GM23338 (cell line): ENCODE measurements around the gene ACOX3. TPM values are rescaled to one million over a fixed set of nuclear protein-coding genes. Genes with fewer than 3 reads are reported as not detected.
A peak's percentile ranks its signal among the peaks of the same experiment; 100 is the strongest.

Experiments used
- ATAC-seq: fragments of 200-7000 bp; cut with Tn5 transposase; 3 replicates; pipeline ENCODE4 v1.9.1; 2020
- DNase-seq: peaks from one replicate; pipeline ENCODE4 v3.0.0-alpha.2; 2015; ENCODE audit warnings: low spot score
- H2AFZ ChIP-seq: fragments of 200-600 bp; sonication (generic); 2 replicates; pipeline ENCODE4 v1.8.0; 2016; ENCODE audit warnings: antibody characterized with exemption, mild to moderate bottlenecking, moderate library complexity
- H3F3A ChIP-seq: fragments of 200-600 bp; sonication (generic); replicated peaks from 2 replicates; pipeline ENCODE4 v1.8.0; 2017; ENCODE audit warnings: antibody characterized with exemption, mixed run types, low read depth
- H3K27ac ChIP-seq: fragments of 200-600 bp; sonication (generic); 2 replicates; pipeline ENCODE4 v1.6.1; 2016; ENCODE audit warnings: low read depth
- H3K27me3 ChIP-seq: fragments of 200-600 bp; sonication (generic); 2 replicates; pipeline ENCODE4 v1.8.0; 2016; ENCODE audit warnings: mild to moderate bottlenecking, mixed run types, moderate library complexity; ENCODE audit not compliant: insufficient read depth
- H3K36me3 ChIP-seq: fragments of 200-600 bp; sonication (generic); 2 replicates; pipeline ENCODE4 v1.8.0; 2016; ENCODE audit warnings: mild to moderate bottlenecking; ENCODE audit not compliant: insufficient read depth
- H3K4me1 ChIP-seq: fragments of 200-600 bp; sonication (generic); 2 replicates; pipeline ENCODE4 v1.8.0; 2016; ENCODE audit warnings: mild to moderate bottlenecking, moderate library complexity; ENCODE audit not compliant: insufficient read depth
- H3K4me2 ChIP-seq: fragments of 200-600 bp; sonication (generic); 2 replicates; pipeline ENCODE4 v1.7.1; 2017; ENCODE audit warnings: mixed run types
- H3K4me3 ChIP-seq: fragments of 200-600 bp; sonication (generic); 2 replicates; pipeline ENCODE4 v1.6.1; 2016; ENCODE audit warnings: mixed run types
- H3K79me2 ChIP-seq: fragments of 200-600 bp; sonication (generic); replicated peaks from 2 replicates; pipeline ENCODE4 v1.8.0; 2017; ENCODE audit warnings: mild to moderate bottlenecking; ENCODE audit not compliant: insufficient read depth
- H3K9me2 ChIP-seq: fragments of 200-600 bp; sonication (generic); 2 replicates; pipeline ENCODE4 v1.8.0; 2017; ENCODE audit not compliant: insufficient read depth
- H4K20me1 ChIP-seq: fragments of 200-600 bp; sonication (generic); replicated peaks from 2 replicates; pipeline ENCODE4 v1.8.0; 2017; ENCODE audit warnings: mild to moderate bottlenecking; ENCODE audit not compliant: insufficient read depth
- H3K27ac Mint-ChIP-seq: 2 replicates; pipeline ENCODE4 v1.8.0; 2020; ENCODE audit warnings: inconsistent platforms, mild to moderate bottlenecking, moderate library complexity, mixed read lengths
- H3K27me3 Mint-ChIP-seq: 3 replicates; pipeline ENCODE4 v1.8.0; 2022; ENCODE audit warnings: low read depth, mild to moderate bottlenecking, moderate library complexity, mixed read lengths, inconsistent platforms; ENCODE audit not compliant: insufficient read depth, poor library complexity
- H3K36me3 Mint-ChIP-seq: 3 replicates; pipeline ENCODE4 v1.8.0; 2021; ENCODE audit warnings: low read depth, mild to moderate bottlenecking, inconsistent platforms, moderate library complexity, mixed read lengths
- H3K4me1 Mint-ChIP-seq: 3 replicates; pipeline ENCODE4 v1.8.0; 2020; ENCODE audit warnings: mild to moderate bottlenecking, inconsistent platforms, mixed read lengths
- H3K4me3 Mint-ChIP-seq: 3 replicates; pipeline ENCODE4 v1.8.0; 2021; ENCODE audit warnings: moderate library complexity, mild to moderate bottlenecking, inconsistent platforms, mixed read lengths
- H3K9me3 Mint-ChIP-seq: 3 replicates; pipeline ENCODE4 v1.8.0; 2020; ENCODE audit warnings: moderate library complexity, mild to moderate bottlenecking, inconsistent platforms, mixed read lengths
- CREB1 ChIP-seq: fragments of 250-450 bp; sonication (Bioruptor Pico); IDR thresholded peaks from 2 replicates; pipeline ENCODE4 v1.5.0; 2020; ENCODE audit warnings: low read depth, mild to moderate bottlenecking, moderate library complexity
- CTCF ChIP-seq, 2 experiments: fragments of 200-600 bp in 1 of 2; sonication (generic) in 1 of 2; conservative IDR thresholded peaks; 2 replicates each; pipeline versions ENCODE4 v1.5.1 to v1.6.1; 2016 to 2017; ENCODE audit warnings: antibody characterized with exemption in 2 of 2, low read depth in 2 of 2, mild to moderate bottlenecking in 2 of 2, moderate library complexity in 1 of 2
- EZH2 ChIP-seq: fragments of 200-600 bp; sonication (generic); IDR thresholded peaks from one replicate; pipeline ENCODE4 v1.8.0; 2017; ENCODE audit warnings: antibody characterized with exemption, mild to moderate bottlenecking, low read depth; ENCODE audit not compliant: unreplicated experiment
- EZH2phosphoT487 ChIP-seq: fragments of 200-600 bp; sonication (generic); IDR thresholded peaks from one replicate; pipeline ENCODE4 v1.8.1; 2018; ENCODE audit warnings: antibody characterized with exemption; ENCODE audit not compliant: unreplicated experiment
- JUNB ChIP-seq: IDR thresholded peaks from one replicate; pipeline ENCODE4 v1.6.1; 2016; ENCODE audit warnings: antibody characterized with exemption; ENCODE audit not compliant: unreplicated experiment
- NANOG ChIP-seq: IDR thresholded peaks from 2 replicates; pipeline ENCODE4 v1.6.1; 2016; ENCODE audit warnings: antibody characterized with exemption, borderline replicate concordance
- REST ChIP-seq: IDR thresholded peaks from one replicate; pipeline ENCODE4 v1.6.1; 2018; ENCODE audit warnings: antibody characterized with exemption; ENCODE audit not compliant: unreplicated experiment
- STAT1 ChIP-seq: IDR thresholded peaks from one replicate; pipeline ENCODE4 v1.6.1; 2016; ENCODE audit warnings: antibody characterized with exemption; ENCODE audit not compliant: unreplicated experiment
- ZNF114 ChIP-seq: fragments of 250-450 bp; sonication (Bioruptor Pico); IDR thresholded peaks from 2 replicates; pipeline ENCODE4 v1.5.0; 2020; ENCODE audit warnings: mild to moderate bottlenecking, moderate library complexity
- ZNF331 ChIP-seq: fragments of 250-450 bp; sonication (Bioruptor Pico); IDR thresholded peaks from 2 replicates; pipeline ENCODE4 v1.5.0; 2020; ENCODE audit warnings: low read depth, mild to moderate bottlenecking, moderate library complexity
- polyA plus RNA-seq: library from polyadenylated mRNA; unstranded; fragments of >200 nt; fragmentation: Nextera tagmentation; extraction: Ambion mirVana; gene quantifications from 2 replicates; pipeline ENCODE4 v1.2.1, GENCODE V29; 2016
- total RNA-seq: library from RNA; depleted of rRNA; stranded (reverse); fragments of >200 nt; shearing (Covaris generic); gene quantifications from 2 replicates; pipeline ENCODE4 v1.2.3, GENCODE V29; 2014
- TF ChIP-seq, protein P1 (sequence below): fragments of 250-450 bp; sonication (Bioruptor Pico); IDR thresholded peaks from 2 replicates; pipeline ENCODE4 v1.5.0; 2020; ENCODE audit warnings: mild to moderate bottlenecking, moderate library complexity

Gene ACOX3
- total and polyA plus RNA-seq, 2 experiments from 2014 or later, result 6.4 to 17.2 TPM

DNA sequence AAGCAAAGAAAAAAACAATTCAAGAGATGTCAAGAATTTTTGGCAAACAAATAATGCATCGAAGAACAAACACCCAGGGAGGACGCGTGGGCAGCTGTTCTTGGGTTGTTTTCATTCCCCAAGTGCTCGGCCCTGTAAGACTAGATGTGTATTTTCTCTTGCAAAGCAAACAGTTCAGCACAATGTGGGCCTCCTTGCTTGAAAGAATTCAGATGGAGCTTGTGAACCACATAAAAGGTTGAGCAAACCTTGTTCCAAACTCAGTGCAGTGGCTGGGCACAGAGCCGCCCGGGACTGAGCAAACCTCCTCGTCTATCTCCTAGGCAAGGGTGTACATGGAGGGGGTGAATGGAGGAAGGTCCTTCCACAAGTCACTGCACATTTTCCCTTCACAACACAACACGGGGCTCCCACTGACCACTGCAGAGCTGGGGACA lies 88.6 kb downstream of the ACOX3 start (continued):
- TF ChIP-seq ZNF331 (CRISPR knock-in tag) (no peak), STAT1 (no peak), EZH2phosphoT487 (no peak), ZNF114 (CRISPR knock-in tag) (no peak)

DNA sequence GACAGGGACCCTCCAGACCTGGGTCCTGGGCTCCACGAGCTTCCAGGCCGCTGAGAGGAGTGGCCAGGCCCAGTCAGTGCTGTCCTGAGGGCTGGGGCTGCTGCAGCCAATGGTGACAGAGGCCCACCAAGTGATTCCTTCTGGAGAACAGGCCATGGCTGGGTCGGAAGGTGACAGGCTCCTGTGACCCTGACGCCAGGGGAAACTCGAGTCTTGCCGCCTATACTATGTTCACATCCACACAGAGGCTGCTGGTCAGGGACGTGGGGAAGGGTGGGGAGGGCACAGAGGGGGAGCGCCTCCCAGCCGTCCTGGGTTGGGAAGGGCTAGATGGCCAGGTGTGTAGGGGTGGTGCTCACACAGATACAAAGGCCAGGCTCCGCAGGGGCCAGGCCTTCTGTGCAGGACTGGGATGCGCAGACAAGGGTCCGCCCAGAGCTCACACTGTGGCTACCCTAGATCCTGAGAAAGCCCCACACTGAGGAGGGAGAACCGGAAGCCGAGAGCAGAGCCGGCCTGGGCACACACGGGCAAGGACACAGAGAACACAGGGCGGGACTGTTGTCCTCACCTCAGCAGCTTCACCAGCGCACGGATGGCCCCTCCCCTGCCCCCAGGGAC lies 89.6 kb downstream of the ACOX3 start:
- H3K27me3 ChIP-seq, result peaks cover 2% of the 10 kb centered on the region; the same call in 1 of the 2 replicates

More for the DNA sequence above, 89.6 kb downstream of the ACOX3 start:
- peaks cover 34% of the 10 kb centered on the region for H3K4me1 Mint-ChIP-seq
- H3K9me2 ChIP-seq, result peaks cover 4% of the 10 kb centered on the region; the same call in 1 of the 2 replicates
- peak; percentile 18 for ATAC-seq
- no peak overlapping the region for H3K4me3 ChIP-seq
- no peaks in the 10 kb centered on the region for H3K36me3 ChIP-seq
- H3K4me2 ChIP-seq, result no peak overlapping the region
- H3K9me3 Mint-ChIP-seq, result 0 out of 3 replicates have a peak, but pooled peaks cover 2% of the 10 kb centered on the region
- H3K4me3 Mint-ChIP-seq, result no peak overlapping the region
- H3K4me1 ChIP-seq, result no peaks in the 10 kb centered on the region; the same call in 1 of the 2 replicates
- no peak for DNase-seq
- no peak overlapping the region for H2AFZ ChIP-seq
- H3K79me2 ChIP-seq, result no peaks in the 10 kb centered on the region
- H3K27ac Mint-ChIP-seq, result peak overlapping the region; percentile 59; the same call in 1 of the 2 replicates
- H3K27ac ChIP-seq, result no peak overlapping the region
- H3K36me3 Mint-ChIP-seq, result peaks cover 2% of the 10 kb centered on the region; the same call in 1 of the 3 replicates
- H4K20me1 ChIP-seq, result no peaks in the 10 kb centered on the region
- H3K27me3 Mint-ChIP-seq, result peaks cover 15% of the 10 kb centered on the region
- no peak for TF ChIP-seq ZNF114 (CRISPR knock-in tag)
- no peak for TF ChIP-seq CTCF (conservative IDR thresholded peaks at IDR 0.05; ENCODE audit: low read depth in 2 of 2)
- TF ChIP-seq STAT1, result no peak
- TF ChIP-seq EZH2phosphoT487, result no peak
- no peak for TF ChIP-seq NANOG
- TF ChIP-seq CREB1, result no peak
- TF ChIP-seq EZH2, result no peak
- no peak for TF ChIP-seq REST
- TF ChIP-seq JUNB, result no peak
- TF ChIP-seq, protein P1, sequence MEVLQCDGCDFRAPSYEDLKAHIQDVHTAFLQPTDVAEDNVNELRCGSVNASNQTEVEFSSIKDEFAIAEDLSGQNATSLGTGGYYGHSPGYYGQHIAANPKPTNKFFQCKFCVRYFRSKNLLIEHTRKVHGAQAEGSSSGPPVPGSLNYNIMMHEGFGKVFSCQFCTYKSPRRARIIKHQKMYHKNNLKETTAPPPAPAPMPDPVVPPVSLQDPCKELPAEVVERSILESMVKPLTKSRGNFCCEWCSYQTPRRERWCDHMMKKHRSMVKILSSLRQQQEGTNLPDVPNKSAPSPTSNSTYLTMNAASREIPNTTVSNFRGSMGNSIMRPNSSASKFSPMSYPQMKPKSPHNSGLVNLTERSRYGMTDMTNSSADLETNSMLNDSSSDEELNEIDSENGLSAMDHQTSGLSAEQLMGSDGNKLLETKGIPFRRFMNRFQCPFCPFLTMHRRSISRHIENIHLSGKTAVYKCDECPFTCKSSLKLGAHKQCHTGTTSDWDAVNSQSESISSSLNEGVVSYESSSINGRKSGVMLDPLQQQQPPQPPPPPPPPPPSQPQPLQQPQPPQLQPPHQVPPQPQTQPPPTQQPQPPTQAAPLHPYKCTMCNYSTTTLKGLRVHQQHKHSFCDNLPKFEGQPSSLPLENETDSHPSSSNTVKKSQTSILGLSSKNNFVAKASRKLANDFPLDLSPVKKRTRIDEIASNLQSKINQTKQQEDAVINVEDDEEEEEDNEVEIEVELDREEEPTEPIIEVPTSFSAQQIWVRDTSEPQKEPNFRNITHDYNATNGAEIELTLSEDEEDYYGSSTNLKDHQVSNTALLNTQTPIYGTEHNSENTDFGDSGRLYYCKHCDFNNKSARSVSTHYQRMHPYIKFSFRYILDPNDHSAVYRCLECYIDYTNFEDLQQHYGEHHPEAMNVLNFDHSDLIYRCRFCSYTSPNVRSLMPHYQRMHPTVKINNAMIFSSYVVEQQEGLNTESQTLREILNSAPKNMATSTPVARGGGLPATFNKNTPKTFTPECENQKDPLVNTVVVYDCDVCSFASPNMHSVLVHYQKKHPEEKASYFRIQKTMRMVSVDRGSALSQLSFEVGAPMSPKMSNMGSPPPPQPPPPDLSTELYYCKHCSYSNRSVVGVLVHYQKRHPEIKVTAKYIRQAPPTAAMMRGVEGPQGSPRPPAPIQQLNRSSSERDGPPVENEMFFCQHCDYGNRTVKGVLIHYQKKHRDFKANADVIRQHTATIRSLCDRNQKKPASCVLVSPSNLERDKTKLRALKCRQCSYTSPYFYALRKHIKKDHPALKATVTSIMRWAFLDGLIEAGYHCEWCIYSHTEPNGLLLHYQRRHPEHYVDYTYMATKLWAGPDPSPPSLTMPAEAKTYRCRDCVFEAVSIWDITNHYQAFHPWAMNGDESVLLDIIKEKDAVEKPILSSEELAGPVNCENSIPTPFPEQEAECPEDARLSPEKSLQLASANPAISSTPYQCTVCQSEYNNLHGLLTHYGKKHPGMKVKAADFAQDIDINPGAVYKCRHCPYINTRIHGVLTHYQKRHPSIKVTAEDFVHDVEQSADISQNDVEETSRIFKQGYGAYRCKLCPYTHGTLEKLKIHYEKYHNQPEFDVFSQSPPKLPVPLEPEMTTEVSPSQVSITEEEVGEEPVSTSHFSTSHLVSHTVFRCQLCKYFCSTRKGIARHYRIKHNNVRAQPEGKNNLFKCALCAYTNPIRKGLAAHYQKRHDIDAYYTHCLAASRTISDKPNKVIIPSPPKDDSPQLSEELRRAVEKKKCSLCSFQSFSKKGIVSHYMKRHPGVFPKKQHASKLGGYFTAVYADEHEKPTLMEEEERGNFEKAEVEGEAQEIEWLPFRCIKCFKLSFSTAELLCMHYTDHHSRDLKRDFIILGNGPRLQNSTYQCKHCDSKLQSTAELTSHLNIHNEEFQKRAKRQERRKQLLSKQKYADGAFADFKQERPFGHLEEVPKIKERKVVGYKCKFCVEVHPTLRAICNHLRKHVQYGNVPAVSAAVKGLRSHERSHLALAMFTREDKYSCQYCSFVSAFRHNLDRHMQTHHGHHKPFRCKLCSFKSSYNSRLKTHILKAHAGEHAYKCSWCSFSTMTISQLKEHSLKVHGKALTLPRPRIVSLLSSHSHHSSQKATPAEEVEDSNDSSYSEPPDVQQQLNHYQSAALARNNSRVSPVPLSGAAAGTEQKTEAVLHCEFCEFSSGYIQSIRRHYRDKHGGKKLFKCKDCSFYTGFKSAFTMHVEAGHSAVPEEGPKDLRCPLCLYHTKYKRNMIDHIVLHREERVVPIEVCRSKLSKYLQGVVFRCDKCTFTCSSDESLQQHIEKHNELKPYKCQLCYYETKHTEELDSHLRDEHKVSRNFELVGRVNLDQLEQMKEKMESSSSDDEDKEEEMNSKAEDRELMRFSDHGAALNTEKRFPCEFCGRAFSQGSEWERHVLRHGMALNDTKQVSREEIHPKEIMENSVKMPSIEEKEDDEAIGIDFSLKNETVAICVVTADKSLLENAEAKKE, result no peak
- H3F3A ChIP-seq, result no peaks in the 10 kb centered on the region
